ENCODE data around the gene PGRMC1. TPM values are rescaled to one million over a fixed set of nuclear protein-coding genes. Genes with fewer than 3 reads are reported as not detected.
"Not testable (repeated sequence)": the region's sequence is repeated elsewhere in the genome, so short reads cannot be mapped to it uniquely, and the experiment has no call there.

The PGRMC1 gene
- total RNA-seq, 1 donor from 2014 or later: 16.1 TPM

DNA sequence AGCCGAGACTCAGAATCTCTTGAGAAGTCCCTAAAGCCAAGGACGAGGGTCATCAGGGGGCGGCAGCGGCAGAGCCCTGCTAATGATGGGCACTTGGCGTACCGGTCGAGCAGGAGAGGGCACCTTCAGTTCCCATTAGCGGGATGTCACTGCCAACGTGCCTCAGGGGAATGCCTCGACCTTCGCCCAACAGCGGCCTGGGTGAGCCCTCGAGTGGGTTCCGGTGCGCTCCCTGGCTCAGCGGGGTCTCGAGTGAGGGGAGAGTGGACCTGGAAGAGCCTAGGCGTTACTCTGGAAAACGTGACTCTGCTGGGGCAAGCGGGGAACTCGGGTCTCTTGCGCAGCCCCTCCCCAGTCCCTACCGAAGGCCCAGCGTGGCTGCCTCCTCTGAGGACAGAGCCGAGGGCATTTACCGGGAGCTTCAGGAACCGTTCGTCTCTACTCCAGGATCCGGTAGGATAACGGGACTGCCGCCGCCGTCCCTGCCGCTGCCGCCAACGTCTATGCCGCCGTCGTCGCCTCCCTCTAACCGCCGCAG is 36.9 kb downstream of the PGRMC1 start:
- Histone ChIP-seq H3K9me3 (replicated peaks) (no peaks in the 10 kb centered on the region), H3K27me3 (ENCODE audit: low read depth) (peaks cover 15% of the 10 kb centered on the region), H3K27ac (replicated peaks) (no peak overlapping the region), H3K4me1 (peaks cover 8% of the 10 kb centered on the region), H3K4me3 (peak overlapping the region; percentile 53), H3K36me3 (no peaks in the 10 kb centered on the region)
- TF ChIP-seq CTCF (IDR thresholded peaks at IDR 0.05; ENCODE audit: borderline replicate concordance): no peak
- intact Hi-C loops (cut with micrococcal nuclease): no loop called here
- DNase-seq: no peak

DNA sequence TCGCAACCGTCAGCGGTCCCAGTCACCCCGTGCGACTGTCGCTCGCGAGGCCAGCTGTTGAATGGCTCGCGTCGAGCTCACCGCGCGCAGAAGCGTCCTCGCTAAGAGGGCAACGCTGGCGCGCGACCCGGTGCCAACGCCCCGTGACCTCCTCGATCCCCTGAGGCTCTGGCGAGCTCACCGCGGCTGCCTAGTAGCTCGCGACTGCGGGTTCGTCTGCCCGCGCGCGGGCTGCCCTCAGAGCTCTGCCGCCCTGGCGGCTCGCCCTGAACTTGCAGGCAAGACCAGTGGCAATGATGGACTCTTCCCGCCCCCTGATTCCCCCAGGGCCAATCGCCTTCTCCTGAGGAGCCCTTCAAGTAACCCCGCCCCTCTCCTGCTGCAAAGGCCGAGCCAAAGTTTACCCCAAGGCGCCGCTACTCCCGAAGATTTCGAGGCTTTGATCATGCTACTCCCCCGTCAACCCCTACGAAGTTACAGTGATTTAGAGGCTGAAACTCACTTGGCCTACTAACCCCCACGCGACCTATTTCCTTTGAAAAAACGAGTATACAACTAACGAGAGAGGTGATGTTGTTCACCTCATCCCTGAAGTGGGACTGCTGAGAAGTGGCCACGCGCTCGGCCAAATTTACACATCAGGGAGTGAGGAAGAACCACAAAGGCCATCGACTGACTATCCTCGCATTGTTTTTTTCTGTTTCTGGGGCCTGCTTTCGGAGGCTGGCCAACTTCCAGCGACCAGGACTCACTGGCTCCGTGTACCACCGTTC is 37.5 kb downstream of the PGRMC1 start:
- intact Hi-C loops (cut with micrococcal nuclease): no loop called here
- no peak overlapping the region for H3K27ac ChIP-seq (replicated peaks)
- peak; percentile 44 for TF ChIP-seq CTCF (IDR thresholded peaks at IDR 0.05; ENCODE audit: borderline replicate concordance)
- no peaks in the 10 kb centered on the region for H3K36me3 ChIP-seq
- peak; percentile 21 for DNase-seq
- H3K9me3 ChIP-seq (replicated peaks): no peaks in the 10 kb centered on the region
- peak overlapping the region; percentile 53 for H3K4me3 ChIP-seq
- H3K27me3 ChIP-seq (ENCODE audit: low read depth): peaks cover 15% of the 10 kb centered on the region
- peaks cover 8% of the 10 kb centered on the region for H3K4me1 ChIP-seq

DNA sequence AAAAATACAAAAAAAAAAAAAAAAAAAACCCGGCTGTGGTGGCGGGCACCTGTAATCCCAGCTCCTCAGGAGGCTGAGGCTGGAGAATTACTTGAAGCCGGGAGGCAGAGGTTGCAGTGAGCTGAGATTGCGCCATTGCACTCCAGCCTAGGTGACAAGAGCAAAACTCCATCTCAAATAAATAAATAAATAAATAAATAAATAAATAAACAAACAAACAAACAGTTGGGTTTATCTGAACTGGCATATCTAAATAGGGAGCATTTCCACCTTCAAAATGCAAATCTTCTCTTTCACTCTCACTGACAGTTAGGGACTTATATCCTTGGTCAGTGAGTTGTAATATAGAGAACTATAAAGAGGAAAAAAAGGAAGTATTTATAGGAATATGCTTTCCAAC is 46.3 kb downstream of the PGRMC1 start:
- H3K27me3 ChIP-seq (ENCODE audit: low read depth); DNase-seq; H3K4me3 ChIP-seq; H3K27ac ChIP-seq (replicated peaks); H3K4me1 ChIP-seq; intact Hi-C loops (cut with micrococcal nuclease); H3K36me3 ChIP-seq; H3K9me3 ChIP-seq (replicated peaks): not testable (repeated sequence)

- Histone ChIP-seq H3K36me3 (no peaks in the 10 kb centered on the region), H3K27me3 (ENCODE audit: low read depth) (no peaks in the 10 kb centered on the region), H3K9me3 (replicated peaks) (no peaks in the 10 kb centered on the region), H3K27ac (replicated peaks) (no peak overlapping the region), H3K4me1 (no peaks in the 10 kb centered on the region), H3K4me3 (no peak overlapping the region)
- TF ChIP-seq CTCF (IDR thresholded peaks at IDR 0.05; ENCODE audit: borderline replicate concordance): no peak
- DNase-seq: no peak
- intact Hi-C loops (cut with micrococcal nuclease): no loop called here
Measured at GRCh38 chrX:119288890-119289393, 52.9 kb downstream of the PGRMC1 start.

DNA sequence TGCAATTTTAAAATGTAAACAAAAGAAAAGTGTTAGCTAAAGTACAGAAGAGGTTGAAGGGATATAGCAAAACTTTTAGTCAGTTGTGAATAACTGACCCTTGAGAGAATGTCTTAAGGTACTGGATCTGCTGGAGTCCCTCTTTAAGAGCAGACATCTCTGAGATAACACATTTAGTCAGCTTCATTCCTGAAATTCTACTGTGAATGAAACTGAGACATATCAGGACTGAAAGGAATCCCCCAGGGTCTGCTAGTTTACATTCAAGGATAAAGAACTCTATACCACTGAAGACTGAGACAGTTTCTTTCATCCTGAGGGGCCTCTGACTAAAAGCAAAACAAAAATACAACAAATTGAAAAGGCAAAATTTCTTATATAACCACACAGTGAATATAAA is 54.4 kb downstream of the PGRMC1 start:
- H3K27ac ChIP-seq (replicated peaks): no peak overlapping the region
- TF ChIP-seq CTCF (IDR thresholded peaks at IDR 0.05; ENCODE audit: borderline replicate concordance): no peak
- no peak for DNase-seq
- no peaks in the 10 kb centered on the region for H3K27me3 ChIP-seq (ENCODE audit: low read depth)
- intact Hi-C loops (cut with micrococcal nuclease): no loop called here
- no peaks in the 10 kb centered on the region for H3K9me3 ChIP-seq (replicated peaks)
- H3K36me3 ChIP-seq: no peaks in the 10 kb centered on the region
- H3K4me3 ChIP-seq: no peak overlapping the region
- no peaks in the 10 kb centered on the region for H3K4me1 ChIP-seq

DNA sequence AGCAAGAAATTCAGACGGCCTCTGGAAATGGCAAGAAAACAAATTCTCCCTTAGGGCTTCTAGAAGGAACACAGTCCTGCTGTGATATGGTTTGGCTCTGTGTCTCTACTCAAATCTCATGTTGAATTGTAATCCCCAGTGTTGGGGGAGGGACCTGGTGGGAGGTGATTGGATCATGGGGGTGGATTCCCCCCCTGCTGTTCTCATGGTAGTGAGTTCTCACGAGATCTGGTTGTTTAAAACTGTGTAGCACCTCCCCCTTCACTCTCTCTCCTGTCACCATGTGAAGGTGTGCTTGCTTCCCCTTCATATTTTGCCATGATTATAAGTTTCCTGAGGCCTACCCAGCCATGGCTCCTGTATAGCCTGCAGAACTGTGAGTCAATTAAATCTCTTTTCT is 55.2 kb downstream of the PGRMC1 start:
- H3K27ac ChIP-seq (replicated peaks); intact Hi-C loops (cut with micrococcal nuclease); H3K4me3 ChIP-seq; H3K4me1 ChIP-seq; H3K9me3 ChIP-seq (replicated peaks); H3K36me3 ChIP-seq; DNase-seq; H3K27me3 ChIP-seq (ENCODE audit: low read depth): not testable (repeated sequence)
